ENCODE results near the gene ATF6B.
A peak's percentile ranks its signal among the peaks of the same experiment; 100 is the strongest.

Gene ATF6B

DNA sequence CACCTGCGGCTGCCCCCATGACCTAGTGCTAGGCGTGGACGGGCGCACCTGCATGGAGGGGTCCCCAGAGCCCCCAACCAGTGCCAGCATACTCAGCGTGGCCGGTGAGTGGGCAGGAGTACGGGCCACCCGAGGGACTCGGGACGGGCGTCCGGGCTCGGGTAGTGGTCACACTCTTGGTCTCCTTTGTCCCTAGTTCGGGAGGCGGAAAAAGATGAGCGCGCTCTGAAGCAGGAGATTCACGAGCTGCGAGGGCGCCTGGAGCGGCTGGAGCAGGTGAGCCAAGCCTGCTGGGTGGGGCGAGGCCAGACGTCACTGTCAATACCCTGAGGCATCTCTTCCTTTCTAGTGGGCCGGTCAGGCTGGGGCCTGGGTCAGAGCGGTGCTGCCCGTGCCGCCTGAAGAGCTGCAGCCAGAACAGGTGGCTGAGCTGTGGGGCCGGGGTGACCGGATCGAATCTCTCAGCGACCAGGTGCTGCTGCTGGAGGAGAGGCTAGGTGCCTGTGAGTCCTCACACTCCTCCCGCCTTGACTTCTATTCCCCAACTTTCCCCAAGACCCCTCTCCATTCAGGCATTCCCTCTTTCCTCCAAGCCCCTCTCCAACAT is 39.2 kb upstream of the ATF6B start:
- Histone ChIP-seq H3K9ac (ENCODE audit: low read depth, low read length) (peak overlapping the region; percentile 27; the same call in 1 of the 2 replicates), H3K36me3 (ENCODE audit: insufficient read depth, low read length) (0 out of 2 replicates have a peak, but pooled peaks cover 9% of the 10 kb centered on the region)

DNA sequence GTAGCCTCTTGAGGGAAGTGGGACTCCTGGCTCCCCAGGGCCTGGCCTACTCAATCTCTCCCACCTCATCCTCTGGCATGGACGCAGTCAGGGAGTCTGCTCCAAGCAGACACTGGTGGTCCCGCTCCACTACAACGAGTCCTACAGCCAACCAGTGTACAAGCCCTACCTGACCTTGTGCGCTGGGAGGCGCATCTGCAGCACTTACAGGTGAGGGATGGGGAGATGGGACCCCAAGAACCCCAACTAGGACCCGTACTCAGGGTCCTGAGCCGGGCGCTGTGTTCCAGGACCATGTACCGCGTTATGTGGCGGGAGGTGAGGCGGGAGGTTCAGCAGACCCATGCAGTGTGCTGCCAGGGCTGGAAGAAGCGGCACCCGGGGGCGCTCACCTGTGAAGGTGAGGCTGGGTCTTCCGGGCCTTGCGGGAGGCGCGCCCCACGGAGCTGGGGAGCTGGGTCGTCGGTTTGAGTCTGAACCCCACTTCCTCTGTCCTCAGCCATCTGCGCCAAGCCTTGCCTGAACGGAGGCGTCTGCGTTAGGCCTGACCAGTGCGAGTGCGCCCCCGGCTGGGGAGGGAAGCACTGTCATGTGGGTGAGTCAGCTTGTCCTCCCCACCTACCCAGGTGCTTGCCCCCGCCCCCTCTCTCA is 38.5 kb upstream of the ATF6B start:
- 0 out of 2 replicates have a peak, but pooled peaks cover 9% of the 10 kb centered on the region for H3K36me3 ChIP-seq (ENCODE audit: insufficient read depth, low read length)

More for the DNA sequence above, 39.2 kb upstream of the ATF6B start:
- peaks cover 10% of the 10 kb centered on the region; the same call in 1 of the 2 replicates for H3K4me1 ChIP-seq (ENCODE audit: insufficient read depth, low read length)
- H3K9me3 ChIP-seq (ENCODE audit: control insufficient read depth, insufficient read depth, low read length), result no peaks in the 10 kb centered on the region

DNA sequence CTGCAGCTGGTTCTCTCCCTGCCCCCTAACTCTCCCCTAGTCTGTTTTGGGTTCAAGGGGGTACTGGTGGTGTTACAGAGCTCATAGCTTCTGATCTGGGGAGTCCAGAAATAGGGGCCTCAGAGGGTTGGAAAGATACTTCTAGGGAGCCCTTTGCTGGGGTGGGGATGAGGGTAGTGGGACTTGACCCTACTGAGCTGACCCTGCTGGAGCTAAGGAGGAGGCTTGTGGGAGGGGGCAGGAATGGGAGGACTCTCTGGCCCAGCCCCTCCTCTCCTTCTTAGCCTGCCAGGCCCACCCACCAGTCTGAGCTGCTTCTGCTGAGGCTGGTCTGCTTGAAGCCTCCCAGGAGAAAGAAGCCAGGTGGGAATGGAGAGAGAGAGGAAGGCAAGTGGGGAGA is 36.2 kb upstream of the ATF6B start, which contains the start of gene EGFL8:
Gene EGFL8 (plus strand): TSS at position 301 of the 400 bp plus-strand sequence. CDS start 1,571 bp downstream, outside the sequence.
- H3K4me1 ChIP-seq (ENCODE audit: insufficient read depth, low read length), result peaks cover 10% of the 10 kb centered on the region; the same call in 1 of the 2 replicates
- 0 out of 2 replicates have a peak, but pooled peaks cover 5% of the 10 kb centered on the region for H3K36me3 ChIP-seq (ENCODE audit: insufficient read depth, low read length)
- no peaks in the 10 kb centered on the region for H3K9me3 ChIP-seq (ENCODE audit: control insufficient read depth, insufficient read depth, low read length)
- no peak within 1 kb of the TSS for H3K9ac ChIP-seq (ENCODE audit: low read depth, low read length)

More for the DNA sequence above, 38.5 kb upstream of the ATF6B start:
- no peak overlapping the region for H3K9ac ChIP-seq (ENCODE audit: low read depth, low read length)
- H3K4me1 ChIP-seq (ENCODE audit: insufficient read depth, low read length), result peaks cover 10% of the 10 kb centered on the region; the same call in 1 of the 2 replicates
- no peaks in the 10 kb centered on the region for H3K9me3 ChIP-seq (ENCODE audit: control insufficient read depth, insufficient read depth, low read length)

DNA sequence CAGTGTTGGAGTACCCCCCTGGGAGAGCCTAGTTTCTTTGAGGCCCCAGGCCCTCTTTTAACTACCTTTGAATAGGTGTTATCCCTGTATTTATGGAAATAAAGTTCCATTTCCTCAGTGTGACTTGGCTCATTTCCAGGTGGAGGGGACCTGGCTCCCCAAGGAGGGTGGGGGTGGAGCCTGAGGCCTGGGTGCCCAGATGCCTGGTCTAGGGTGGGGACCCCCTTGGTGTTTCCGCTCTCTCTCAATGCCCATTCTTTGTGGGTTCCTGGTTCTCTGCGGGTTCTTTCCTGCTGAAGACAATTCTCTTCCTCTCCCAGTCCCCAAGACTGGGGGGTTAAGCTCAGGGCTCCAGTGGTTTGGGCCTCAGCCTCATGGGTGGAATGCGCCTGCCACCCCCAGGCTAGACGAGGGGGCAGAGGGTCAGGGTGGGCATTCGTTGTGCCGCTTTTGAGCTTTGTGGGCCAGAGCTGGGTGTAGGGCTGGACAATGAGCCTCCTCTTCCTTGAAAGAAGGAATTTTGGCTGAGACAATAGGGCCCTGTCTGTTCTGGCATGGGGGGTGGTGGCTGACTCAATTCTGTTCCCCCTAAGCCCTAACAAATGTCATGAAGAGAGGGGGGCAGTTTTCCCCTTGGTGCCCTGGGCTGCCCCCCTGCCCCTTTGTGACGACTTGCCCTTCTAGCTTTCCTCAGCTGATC is 35.7 kb upstream of the ATF6B start:
- H3K36me3 ChIP-seq (ENCODE audit: insufficient read depth, low read length), result 0 out of 2 replicates have a peak, but pooled peaks cover 5% of the 10 kb centered on the region
- H3K9ac ChIP-seq (ENCODE audit: low read depth, low read length), result no peak overlapping the region
- no peaks in the 10 kb centered on the region for H3K9me3 ChIP-seq (ENCODE audit: control insufficient read depth, insufficient read depth, low read length)
- peaks cover 10% of the 10 kb centered on the region; the same call in 1 of the 2 replicates for H3K4me1 ChIP-seq (ENCODE audit: insufficient read depth, low read length)

DNA sequence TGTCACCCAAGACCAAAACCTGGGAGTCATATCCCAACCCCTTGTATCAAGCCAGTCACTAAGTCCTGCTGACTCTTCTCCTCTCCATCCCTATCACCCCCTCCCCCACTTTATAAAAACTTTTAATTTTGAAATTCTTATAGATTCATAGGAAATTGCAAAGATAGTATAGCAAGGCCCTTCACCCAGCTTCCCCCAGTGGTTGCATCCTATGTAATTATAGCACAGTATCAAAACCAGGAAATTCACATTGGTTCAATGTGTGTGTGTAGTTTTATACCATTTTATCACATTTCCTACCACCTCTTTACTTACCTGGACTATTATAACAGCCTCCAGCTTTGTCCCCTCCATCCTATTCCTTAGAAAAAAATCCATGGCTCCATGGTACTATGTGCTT is 30.0 kb upstream of the ATF6B start:
- H3K4me1 ChIP-seq (ENCODE audit: insufficient read depth, low read length), result 0 out of 2 replicates have a peak, but pooled peaks cover 4% of the 10 kb centered on the region
- H3K36me3 ChIP-seq (ENCODE audit: insufficient read depth, low read length), result peaks cover 4% of the 10 kb centered on the region; the same call in 1 of the 2 replicates
- H3K9me3 ChIP-seq (ENCODE audit: control insufficient read depth, insufficient read depth, low read length), result no peaks in the 10 kb centered on the region
- H3K9ac ChIP-seq (ENCODE audit: low read depth, low read length), result no peak overlapping the region

DNA sequence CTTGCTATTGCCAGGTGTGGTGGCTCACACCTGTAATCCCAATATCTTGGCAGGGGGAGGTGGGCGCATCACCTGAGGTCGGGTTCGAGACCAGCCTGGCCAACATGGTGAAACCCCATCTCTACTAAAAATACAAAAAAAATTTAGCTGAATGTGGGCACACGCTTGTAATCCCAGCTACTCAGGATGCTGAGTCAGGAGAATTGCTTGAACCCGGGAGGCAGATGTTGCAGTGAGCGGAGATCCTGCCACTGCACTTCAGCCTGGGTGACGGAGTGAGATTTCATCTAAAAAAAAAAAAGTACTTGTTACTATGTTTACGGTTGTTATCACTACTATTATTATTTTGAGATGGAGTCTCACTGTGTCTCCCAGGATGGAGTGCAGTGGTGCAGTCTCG is 28.8 kb upstream of the ATF6B start:
- Histone ChIP-seq H3K4me1 (ENCODE audit: insufficient read depth, low read length) (peaks cover 10% of the 10 kb centered on the region; the same call in 1 of the 2 replicates), H3K9me3 (ENCODE audit: control insufficient read depth, insufficient read depth, low read length) (no peaks in the 10 kb centered on the region), H3K9ac (ENCODE audit: low read depth, low read length) (no peak overlapping the region), H3K36me3 (ENCODE audit: insufficient read depth, low read length) (peaks cover 4% of the 10 kb centered on the region; the same call in 1 of the 2 replicates)

DNA sequence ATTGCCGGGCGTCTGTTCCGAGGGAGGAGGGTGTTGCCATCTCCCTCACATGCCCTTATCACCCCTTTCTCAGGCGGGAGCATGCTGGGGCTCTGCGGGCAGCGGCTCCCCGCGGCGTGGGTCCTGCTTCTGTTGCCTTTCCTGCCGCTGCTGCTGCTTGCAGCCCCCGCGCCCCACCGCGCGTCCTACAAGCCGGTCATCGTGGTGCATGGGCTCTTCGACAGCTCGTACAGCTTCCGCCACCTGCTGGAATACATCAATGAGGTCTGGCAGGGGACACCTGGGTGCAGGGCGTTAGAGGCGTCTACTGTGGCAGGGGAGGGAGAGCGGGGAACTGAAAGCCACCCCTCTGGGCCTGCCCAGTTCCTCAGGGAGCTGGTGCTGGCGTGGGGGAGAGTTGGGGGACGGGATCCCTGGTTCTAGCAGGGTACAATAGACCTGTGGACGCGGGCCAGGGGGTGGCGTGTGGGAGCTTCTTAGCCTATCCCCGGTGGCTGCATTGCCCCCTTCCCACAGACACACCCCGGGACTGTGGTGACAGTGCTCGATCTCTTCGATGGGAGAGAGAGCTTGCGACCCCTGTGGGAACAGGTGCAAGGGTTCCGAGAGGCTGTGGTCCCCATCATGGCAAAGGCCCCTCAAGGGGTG is 26.6 kb upstream of the ATF6B start:
- H3K9ac ChIP-seq (ENCODE audit: low read depth, low read length), result peak overlapping the region; percentile 86
- no peaks in the 10 kb centered on the region for H3K9me3 ChIP-seq (ENCODE audit: control insufficient read depth, insufficient read depth, low read length)
- H3K4me1 ChIP-seq (ENCODE audit: insufficient read depth, low read length), result peaks cover 15% of the 10 kb centered on the region; the same call in 1 of the 2 replicates
- peaks cover 4% of the 10 kb centered on the region; the same call in 1 of the 2 replicates for H3K36me3 ChIP-seq (ENCODE audit: insufficient read depth, low read length)

DNA sequence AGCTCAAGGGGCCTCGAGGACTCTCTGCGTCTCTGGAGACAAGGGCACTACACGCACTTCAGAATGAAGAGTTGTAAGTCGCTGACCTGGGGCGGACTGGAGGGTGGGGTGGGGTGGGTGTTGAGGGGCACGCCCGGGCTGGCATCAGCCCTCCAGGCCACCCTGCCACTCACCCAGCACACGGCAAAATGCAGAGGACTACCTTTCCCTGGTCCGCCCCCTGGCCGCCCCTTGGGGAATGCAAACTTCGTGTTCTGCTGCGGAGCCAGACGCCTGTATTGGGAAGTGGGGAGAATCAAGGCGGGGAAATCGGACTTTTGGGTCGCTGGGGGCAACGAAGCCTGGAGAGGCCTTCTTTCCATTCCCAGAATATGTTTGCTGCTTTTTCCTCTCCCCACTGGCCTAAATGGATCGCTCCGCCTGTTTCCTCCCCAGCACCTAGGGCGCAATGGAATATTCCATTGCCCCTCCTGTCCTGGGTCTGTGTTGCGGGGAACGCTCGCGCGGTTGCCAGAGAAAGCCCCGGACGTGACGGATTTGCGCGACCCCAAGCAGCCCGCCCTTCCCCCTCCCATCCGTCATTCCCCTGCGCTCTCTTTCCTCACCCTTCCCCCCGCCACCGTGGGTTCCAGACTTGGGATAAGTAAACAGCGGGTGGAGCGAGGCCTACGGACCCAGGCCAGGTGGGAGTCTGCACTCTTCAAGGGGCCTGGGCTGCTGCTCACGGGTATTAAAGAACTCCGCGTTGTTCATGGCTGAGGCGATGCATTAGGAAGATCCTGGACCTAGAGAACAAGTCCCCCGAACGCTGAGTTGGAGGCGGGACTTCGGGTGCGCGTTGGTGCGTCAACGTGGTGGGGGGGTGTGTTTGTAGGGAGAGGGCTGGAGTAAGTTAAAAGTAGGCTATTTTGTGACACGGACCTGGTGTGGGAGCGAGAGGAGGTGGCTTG is 25.8 kb upstream of the ATF6B start, which contains the start of gene PPT2:
Gene PPT2 (plus strand): TSS at position 578 of the 950 bp plus-strand sequence. CDS start 454 bp downstream, outside the sequence.
- Histone ChIP-seq H3K36me3 (ENCODE audit: insufficient read depth, low read length) (peaks cover 4% of the 10 kb centered on the region; the same call in 1 of the 2 replicates), H3K4me1 (ENCODE audit: insufficient read depth, low read length) (peaks cover 15% of the 10 kb centered on the region; the same call in 1 of the 2 replicates), H3K9me3 (ENCODE audit: control insufficient read depth, insufficient read depth, low read length) (no peaks in the 10 kb centered on the region), H3K9ac (ENCODE audit: low read depth, low read length) (peak within 1 kb of the TSS; percentile 86)

DNA sequence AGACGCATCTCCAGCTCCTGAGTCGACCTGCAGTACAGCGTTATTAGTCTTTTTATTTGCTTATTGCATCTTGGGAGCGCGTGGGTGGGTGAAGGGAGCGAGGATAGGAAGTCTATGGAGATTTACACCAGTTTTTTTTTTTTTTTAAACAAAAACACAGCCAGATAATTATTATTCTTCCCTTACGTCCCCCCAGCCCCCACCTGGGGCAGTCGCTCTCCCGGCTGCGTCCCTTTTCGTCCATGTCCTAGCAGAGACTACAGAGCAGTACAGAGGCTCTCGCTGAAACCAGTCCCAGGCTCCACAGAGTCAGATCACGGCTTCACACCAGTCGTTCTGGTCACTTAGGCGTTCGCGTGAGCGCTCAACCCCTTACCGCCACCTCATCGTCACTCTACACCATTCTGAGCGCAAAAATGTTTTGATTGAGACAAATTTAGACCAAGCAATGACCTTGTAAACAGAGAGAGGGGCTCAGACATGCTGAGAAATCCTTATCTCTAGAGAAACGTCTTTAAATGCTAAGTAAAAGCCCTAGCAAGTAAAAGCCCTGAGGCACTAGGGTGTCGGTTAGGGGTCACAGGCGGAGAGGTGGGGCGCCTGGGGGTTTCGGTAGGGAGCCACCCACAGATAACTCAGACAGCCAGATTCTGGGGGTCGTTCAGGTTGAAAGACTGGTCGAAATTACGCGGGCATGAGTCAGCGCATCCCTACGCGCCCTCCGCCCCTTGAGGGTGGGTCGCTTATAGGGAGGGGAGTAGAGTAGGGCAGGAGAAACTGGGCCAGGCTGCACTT is 24.9 kb upstream of the ATF6B start:
- Histone ChIP-seq H3K36me3 (ENCODE audit: insufficient read depth, low read length) (peaks cover 4% of the 10 kb centered on the region; the same call in 1 of the 2 replicates), H3K9me3 (ENCODE audit: control insufficient read depth, insufficient read depth, low read length) (no peaks in the 10 kb centered on the region), H3K4me1 (ENCODE audit: insufficient read depth, low read length) (peaks cover 15% of the 10 kb centered on the region; the same call in 1 of the 2 replicates), H3K9ac (ENCODE audit: low read depth, low read length) (peak overlapping the region; percentile 86)

DNA sequence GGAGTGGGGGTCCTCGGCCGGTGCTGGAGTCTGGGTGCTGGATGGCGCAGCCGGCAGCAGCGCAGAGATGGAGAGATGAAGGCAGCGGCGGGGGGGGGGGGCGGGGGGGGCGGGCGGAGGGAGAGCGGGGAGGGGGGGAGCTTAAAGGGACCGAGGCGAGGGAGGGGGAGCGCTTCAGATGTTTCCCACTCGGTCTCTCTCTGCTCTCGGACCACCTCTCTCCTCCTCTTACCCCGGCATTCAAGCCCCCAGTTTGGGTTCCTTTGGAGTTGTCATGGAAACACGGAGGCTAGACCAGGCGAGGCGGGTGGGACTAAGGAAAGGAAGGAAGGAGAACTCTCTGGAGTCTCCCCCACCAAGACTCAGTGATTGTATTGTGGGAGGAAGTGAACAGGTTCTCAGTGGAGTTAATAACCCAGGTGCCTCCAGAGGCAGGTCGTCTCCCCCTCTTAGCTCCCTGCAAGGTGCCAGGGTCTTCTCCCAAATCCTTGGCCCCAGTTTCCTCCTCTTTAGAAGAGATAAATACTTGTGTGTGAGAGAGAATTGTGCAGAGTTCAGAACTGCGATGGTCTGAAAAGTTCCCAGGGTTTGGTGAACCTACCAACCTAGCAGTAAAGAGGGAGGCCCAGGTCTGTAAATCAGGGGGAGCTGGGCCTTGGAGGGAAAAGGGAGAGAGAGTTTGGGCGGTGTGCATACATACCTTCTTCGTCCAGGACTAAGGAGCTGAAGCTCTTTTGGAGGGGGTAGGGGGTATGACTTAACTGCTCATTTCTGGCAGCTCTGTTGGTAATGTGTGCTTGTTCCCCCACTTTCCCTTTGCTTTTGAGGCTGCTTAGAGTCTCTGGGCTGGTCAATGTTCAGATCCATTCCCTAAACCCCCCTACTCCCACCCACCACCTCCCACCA is 24.1 kb upstream of the ATF6B start, which contains the start of gene PRRT1:
Gene PRRT1 (minus strand): TSS at position 77 of the 906 bp plus-strand sequence. CDS start 112 bp downstream, outside the sequence.
- H3K9me3 ChIP-seq (ENCODE audit: control insufficient read depth, insufficient read depth, low read length), result no peaks in the 10 kb centered on the region
- H3K36me3 ChIP-seq (ENCODE audit: insufficient read depth, low read length), result peaks cover 4% of the 10 kb centered on the region; the same call in 1 of the 2 replicates
- H3K4me1 ChIP-seq (ENCODE audit: insufficient read depth, low read length), result peaks cover 15% of the 10 kb centered on the region; the same call in 1 of the 2 replicates
- H3K9ac ChIP-seq (ENCODE audit: low read depth, low read length), result peak within 1 kb of the TSS; percentile 86

DNA sequence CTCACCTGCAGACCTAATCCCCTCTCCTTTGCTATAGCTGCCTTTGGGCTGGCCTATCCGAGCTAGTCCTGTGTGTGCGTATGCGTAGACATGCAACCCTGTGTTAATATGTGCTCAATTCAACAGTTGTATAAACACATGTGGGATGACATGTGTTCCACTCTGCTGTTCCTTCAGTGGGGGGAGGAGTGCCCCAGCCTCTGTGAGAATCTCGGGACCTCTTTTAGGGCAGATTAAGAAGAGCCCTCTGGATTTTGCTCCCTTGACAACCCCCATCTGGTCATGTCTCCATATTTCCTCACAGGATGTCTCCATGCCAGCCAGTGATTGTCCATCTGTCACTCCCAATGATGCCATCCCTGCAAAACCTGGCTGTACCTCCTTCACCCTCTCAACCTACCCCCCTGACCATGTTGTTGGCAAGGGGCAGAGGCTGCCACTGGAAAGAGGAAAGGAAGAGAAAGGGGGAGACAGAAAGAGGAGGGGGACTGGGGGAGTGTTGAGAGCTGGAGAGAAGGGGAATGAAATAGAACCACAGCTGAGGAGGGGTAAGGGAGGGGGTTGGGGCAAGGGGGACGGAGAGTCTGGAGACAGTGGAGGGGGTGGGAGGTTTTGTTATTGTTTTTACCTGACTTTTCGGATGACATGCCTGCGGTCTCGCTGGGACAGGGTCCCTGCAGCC is 23.3 kb upstream of the ATF6B start:
- Histone ChIP-seq H3K36me3 (ENCODE audit: insufficient read depth, low read length) (peaks cover under 1% of the 10 kb centered on the region; the same call in 1 of the 2 replicates), H3K4me1 (ENCODE audit: insufficient read depth, low read length) (peaks cover 22% of the 10 kb centered on the region), H3K9me3 (ENCODE audit: control insufficient read depth, insufficient read depth, low read length) (no peaks in the 10 kb centered on the region), H3K9ac (ENCODE audit: low read depth, low read length) (peak overlapping the region; percentile 28; the same call in 1 of the 2 replicates)
